SH-SY5Y (cell line): ENCODE measurements around the gene TASP1.

Experiments
- GATA2 ChIP-seq: IDR thresholded peaks from 2 replicates; pipeline ENCODE4 v1.6.1; 2011; ENCODE audit warnings: mild to moderate bottlenecking, low read depth, low read length
- GATA3 ChIP-seq: IDR thresholded peaks from 2 replicates; pipeline ENCODE4 v1.6.1; 2011; ENCODE audit warnings: low read depth, mild to moderate bottlenecking, low read length, moderate library complexity

GRCh38 chr20:13525225-13525940 is 113.3 kb downstream of the TASP1 start:
- TF ChIP-seq GATA2 (no peak), GATA3 (no peak)
